Esophagus squamous epithelium (tissue), 4 donors: ENCODE measurements around the gene ZNF521.

Source experiments
- CTCF ChIP-seq, 6 experiments: fragments of 450-650 bp in 4 of 6; fragments of 200-600 bp in 2 of 6; sonication (generic) in 2 of 6; IDR thresholded peaks; one replicate each; pipeline ENCODE4 v1.5.1; 2016 to 2019; ENCODE audit warnings: antibody characterized with exemption in 6 of 6, mild to moderate bottlenecking in 4 of 6, moderate library complexity in 4 of 6
- POLR2A ChIP-seq, 4 donors: fragments of 450-650 bp; IDR thresholded peaks; one replicate each; pipeline ENCODE4 v1.6.1; 2017; ENCODE audit warnings: antibody characterized with exemption in 4 of 4, mild to moderate bottlenecking in 4 of 4, moderate library complexity in 3 of 4

DNA sequence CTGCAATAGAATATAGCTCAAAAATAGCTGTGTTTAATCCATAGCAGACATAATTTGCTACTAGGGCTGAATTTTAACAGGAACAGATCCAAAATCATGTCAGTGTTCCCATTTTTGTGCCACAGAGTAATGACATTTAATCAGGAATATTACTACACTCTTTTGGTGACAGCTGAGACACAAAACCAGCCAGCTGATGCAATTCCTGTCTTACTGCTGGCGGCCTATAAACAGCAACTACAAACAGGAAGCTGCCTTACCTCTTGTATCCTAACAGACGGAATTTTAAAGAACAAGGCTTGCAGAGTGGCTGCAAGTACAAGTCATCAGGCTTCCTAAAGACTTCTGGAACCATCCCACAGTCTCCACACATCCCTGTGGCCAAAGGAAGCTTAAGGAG is 218.1 kb downstream of the ZNF521 start:
- no peak for TF ChIP-seq POLR2A (IDR thresholded peaks at IDR 0.05)
- TF ChIP-seq CTCF (IDR thresholded peaks at IDR 0.05): no peak
